K562 (cell line): ENCODE data around the gene OR51G2. TPM values are rescaled to one million over a fixed set of nuclear protein-coding genes. Genes with fewer than 3 reads are reported as not detected.

Source experiments
- C11orf30 ChIP-seq: fragments of 450-650 bp; IDR thresholded peaks from 2 replicates; pipeline ENCODE4 v1.6.1; 2016; ENCODE audit warnings: low read depth, mild to moderate bottlenecking
- CBFA2T3 ChIP-seq: fragments of 450-650 bp; IDR thresholded peaks from 2 replicates; pipeline ENCODE4 v1.6.1; 2017
- KLF6 ChIP-seq: fragments of 250-450 bp; sonication (Bioruptor Pico); IDR thresholded peaks from 2 replicates; pipeline ENCODE4 v1.4.0; 2020; ENCODE audit warnings: mild to moderate bottlenecking, moderate library complexity, borderline replicate concordance
- ZNF12 ChIP-seq: sonication (generic); formaldehyde crosslinking; IDR thresholded peaks from 2 replicates; pipeline ENCODE4 v1.4.0; 2020; ENCODE audit warnings: mild to moderate bottlenecking, missing genetic modification reagents
- polyA plus RNA-seq, 8 experiments: library from polyadenylated mRNA; depleted of rRNA in 4 of 8; stranded (reverse) in 5 of 8; unstranded in 3 of 8; fragments of >200 nt; fragmentation: Nextera tagmentation in 2 of 8; fragmentation: Illumina TruSeq in 1 of 8; extraction: Ambion mirVana in 2 of 8; extraction: Trizol in 1 of 8; gene quantifications; 2 replicates each; pipeline versions ENCODE4 v1.2.1 to v1.2.3, GENCODE V29; 2011 to 2014; ENCODE audit warnings: inconsistent platforms in 1 of 8, missing spikeins in 1 of 8
- total RNA-seq, 7 experiments: library from RNA; depleted of rRNA in 6 of 7; stranded (reverse); fragments of >200 nt in 6 of 7; fragmentation: Illumina TruSeq in 2 of 7; extraction: Trizol in 2 of 7; gene quantifications; 2 replicates each; pipeline versions ENCODE4 v1.2.1 to v1.2.3, GENCODE V29; 2011 to 2021; ENCODE audit warnings: low replicate concordance in 1 of 7
- TF ChIP-seq, protein P1 (sequence below): fragments of 450-650 bp; IDR thresholded peaks from 2 replicates; pipeline ENCODE4 v1.6.1; 2016; ENCODE audit warnings: mild to moderate bottlenecking, moderate library complexity
- TF ChIP-seq, protein P2 (sequence below), 2 experiments: IDR thresholded peaks; 2 replicates each; pipeline ENCODE4 v1.6.1; 2012; ENCODE audit warnings: improper control_type of control experiment in 2 of 2, low read depth in 2 of 2, low read length in 2 of 2, borderline replicate concordance in 1 of 2
- TF ChIP-seq, protein P3 (sequence below): sonication (generic); formaldehyde crosslinking; IDR thresholded peaks from 2 replicates; pipeline ENCODE4 v1.8.0; 2022; ENCODE audit warnings: mild to moderate bottlenecking, missing genetic modification reagents
- TF ChIP-seq, protein P4 (sequence below): sonication (generic); formaldehyde crosslinking; IDR thresholded peaks from 2 replicates; pipeline ENCODE4 v1.8.0; 2023; ENCODE audit warnings: mild to moderate bottlenecking, missing genetic modification reagents

OR51G2 gene
- total and polyA plus RNA-seq, 9 of the 15 experiments (the other 6 are each of a cell fraction or from before 2014, with no cell fraction given) = not detected

DNA sequence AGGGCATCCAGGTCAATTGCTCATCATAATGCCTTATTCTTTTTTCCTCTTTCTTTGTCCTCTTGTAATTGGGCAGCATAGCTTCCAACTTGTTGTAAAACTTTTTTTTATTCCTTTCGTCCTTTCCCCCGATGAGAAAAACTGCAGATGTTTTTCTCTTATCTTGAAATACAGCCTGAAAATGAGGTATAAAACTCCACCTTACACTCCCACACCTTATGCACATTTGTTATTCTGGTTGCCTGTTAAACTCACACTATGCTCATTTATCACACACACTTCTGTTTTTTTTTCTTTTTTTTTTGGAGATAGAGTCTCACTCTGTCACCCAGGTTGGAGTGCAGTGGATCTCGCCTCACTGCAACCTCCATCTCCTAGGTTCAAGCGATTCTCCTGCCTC, 38.2 kb upstream of the OR51G2 start (continued):
- TF ChIP-seq, protein P1, sequence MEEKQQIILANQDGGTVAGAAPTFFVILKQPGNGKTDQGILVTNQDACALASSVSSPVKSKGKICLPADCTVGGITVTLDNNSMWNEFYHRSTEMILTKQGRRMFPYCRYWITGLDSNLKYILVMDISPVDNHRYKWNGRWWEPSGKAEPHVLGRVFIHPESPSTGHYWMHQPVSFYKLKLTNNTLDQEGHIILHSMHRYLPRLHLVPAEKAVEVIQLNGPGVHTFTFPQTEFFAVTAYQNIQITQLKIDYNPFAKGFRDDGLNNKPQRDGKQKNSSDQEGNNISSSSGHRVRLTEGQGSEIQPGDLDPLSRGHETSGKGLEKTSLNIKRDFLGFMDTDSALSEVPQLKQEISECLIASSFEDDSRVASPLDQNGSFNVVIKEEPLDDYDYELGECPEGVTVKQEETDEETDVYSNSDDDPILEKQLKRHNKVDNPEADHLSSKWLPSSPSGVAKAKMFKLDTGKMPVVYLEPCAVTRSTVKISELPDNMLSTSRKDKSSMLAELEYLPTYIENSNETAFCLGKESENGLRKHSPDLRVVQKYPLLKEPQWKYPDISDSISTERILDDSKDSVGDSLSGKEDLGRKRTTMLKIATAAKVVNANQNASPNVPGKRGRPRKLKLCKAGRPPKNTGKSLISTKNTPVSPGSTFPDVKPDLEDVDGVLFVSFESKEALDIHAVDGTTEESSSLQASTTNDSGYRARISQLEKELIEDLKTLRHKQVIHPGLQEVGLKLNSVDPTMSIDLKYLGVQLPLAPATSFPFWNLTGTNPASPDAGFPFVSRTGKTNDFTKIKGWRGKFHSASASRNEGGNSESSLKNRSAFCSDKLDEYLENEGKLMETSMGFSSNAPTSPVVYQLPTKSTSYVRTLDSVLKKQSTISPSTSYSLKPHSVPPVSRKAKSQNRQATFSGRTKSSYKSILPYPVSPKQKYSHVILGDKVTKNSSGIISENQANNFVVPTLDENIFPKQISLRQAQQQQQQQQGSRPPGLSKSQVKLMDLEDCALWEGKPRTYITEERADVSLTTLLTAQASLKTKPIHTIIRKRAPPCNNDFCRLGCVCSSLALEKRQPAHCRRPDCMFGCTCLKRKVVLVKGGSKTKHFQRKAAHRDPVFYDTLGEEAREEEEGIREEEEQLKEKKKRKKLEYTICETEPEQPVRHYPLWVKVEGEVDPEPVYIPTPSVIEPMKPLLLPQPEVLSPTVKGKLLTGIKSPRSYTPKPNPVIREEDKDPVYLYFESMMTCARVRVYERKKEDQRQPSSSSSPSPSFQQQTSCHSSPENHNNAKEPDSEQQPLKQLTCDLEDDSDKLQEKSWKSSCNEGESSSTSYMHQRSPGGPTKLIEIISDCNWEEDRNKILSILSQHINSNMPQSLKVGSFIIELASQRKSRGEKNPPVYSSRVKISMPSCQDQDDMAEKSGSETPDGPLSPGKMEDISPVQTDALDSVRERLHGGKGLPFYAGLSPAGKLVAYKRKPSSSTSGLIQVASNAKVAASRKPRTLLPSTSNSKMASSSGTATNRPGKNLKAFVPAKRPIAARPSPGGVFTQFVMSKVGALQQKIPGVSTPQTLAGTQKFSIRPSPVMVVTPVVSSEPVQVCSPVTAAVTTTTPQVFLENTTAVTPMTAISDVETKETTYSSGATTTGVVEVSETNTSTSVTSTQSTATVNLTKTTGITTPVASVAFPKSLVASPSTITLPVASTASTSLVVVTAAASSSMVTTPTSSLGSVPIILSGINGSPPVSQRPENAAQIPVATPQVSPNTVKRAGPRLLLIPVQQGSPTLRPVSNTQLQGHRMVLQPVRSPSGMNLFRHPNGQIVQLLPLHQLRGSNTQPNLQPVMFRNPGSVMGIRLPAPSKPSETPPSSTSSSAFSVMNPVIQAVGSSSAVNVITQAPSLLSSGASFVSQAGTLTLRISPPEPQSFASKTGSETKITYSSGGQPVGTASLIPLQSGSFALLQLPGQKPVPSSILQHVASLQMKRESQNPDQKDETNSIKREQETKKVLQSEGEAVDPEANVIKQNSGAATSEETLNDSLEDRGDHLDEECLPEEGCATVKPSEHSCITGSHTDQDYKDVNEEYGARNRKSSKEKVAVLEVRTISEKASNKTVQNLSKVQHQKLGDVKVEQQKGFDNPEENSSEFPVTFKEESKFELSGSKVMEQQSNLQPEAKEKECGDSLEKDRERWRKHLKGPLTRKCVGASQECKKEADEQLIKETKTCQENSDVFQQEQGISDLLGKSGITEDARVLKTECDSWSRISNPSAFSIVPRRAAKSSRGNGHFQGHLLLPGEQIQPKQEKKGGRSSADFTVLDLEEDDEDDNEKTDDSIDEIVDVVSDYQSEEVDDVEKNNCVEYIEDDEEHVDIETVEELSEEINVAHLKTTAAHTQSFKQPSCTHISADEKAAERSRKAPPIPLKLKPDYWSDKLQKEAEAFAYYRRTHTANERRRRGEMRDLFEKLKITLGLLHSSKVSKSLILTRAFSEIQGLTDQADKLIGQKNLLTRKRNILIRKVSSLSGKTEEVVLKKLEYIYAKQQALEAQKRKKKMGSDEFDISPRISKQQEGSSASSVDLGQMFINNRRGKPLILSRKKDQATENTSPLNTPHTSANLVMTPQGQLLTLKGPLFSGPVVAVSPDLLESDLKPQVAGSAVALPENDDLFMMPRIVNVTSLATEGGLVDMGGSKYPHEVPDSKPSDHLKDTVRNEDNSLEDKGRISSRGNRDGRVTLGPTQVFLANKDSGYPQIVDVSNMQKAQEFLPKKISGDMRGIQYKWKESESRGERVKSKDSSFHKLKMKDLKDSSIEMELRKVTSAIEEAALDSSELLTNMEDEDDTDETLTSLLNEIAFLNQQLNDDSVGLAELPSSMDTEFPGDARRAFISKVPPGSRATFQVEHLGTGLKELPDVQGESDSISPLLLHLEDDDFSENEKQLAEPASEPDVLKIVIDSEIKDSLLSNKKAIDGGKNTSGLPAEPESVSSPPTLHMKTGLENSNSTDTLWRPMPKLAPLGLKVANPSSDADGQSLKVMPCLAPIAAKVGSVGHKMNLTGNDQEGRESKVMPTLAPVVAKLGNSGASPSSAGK = no peak
- TF ChIP-seq C11orf30 (no peak), CBFA2T3 (no peak), KLF6 (CRISPR knock-in tag) (no peak), ZNF12 (CRISPR knock-in tag) (no peak)
- TF ChIP-seq, protein P2, sequence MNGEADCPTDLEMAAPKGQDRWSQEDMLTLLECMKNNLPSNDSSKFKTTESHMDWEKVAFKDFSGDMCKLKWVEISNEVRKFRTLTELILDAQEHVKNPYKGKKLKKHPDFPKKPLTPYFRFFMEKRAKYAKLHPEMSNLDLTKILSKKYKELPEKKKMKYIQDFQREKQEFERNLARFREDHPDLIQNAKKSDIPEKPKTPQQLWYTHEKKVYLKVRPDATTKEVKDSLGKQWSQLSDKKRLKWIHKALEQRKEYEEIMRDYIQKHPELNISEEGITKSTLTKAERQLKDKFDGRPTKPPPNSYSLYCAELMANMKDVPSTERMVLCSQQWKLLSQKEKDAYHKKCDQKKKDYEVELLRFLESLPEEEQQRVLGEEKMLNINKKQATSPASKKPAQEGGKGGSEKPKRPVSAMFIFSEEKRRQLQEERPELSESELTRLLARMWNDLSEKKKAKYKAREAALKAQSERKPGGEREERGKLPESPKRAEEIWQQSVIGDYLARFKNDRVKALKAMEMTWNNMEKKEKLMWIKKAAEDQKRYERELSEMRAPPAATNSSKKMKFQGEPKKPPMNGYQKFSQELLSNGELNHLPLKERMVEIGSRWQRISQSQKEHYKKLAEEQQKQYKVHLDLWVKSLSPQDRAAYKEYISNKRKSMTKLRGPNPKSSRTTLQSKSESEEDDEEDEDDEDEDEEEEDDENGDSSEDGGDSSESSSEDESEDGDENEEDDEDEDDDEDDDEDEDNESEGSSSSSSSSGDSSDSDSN (IDR thresholded peaks at IDR 0.05; ENCODE audit: borderline replicate concordance in 1 of 2, low read depth in 2 of 2, low read length in 2 of 2) = no peak
- TF ChIP-seq, protein P3, sequence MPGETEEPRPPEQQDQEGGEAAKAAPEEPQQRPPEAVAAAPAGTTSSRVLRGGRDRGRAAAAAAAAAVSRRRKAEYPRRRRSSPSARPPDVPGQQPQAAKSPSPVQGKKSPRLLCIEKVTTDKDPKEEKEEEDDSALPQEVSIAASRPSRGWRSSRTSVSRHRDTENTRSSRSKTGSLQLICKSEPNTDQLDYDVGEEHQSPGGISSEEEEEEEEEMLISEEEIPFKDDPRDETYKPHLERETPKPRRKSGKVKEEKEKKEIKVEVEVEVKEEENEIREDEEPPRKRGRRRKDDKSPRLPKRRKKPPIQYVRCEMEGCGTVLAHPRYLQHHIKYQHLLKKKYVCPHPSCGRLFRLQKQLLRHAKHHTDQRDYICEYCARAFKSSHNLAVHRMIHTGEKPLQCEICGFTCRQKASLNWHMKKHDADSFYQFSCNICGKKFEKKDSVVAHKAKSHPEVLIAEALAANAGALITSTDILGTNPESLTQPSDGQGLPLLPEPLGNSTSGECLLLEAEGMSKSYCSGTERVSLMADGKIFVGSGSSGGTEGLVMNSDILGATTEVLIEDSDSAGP (CRISPR knock-in tag) = no peak
- TF ChIP-seq, protein P4, sequence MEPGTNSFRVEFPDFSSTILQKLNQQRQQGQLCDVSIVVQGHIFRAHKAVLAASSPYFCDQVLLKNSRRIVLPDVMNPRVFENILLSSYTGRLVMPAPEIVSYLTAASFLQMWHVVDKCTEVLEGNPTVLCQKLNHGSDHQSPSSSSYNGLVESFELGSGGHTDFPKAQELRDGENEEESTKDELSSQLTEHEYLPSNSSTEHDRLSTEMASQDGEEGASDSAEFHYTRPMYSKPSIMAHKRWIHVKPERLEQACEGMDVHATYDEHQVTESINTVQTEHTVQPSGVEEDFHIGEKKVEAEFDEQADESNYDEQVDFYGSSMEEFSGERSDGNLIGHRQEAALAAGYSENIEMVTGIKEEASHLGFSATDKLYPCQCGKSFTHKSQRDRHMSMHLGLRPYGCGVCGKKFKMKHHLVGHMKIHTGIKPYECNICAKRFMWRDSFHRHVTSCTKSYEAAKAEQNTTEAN (CRISPR knock-in tag) = no peak
